Endometrial microvascular endothelial cells (primary cell): Measurements from ENCODE around the gene LAIR1. TPM values are rescaled to one million over a fixed set of nuclear protein-coding genes. Genes with fewer than 3 reads are reported as not detected.

Experiments
- total RNA-seq: library from RNA; depleted of rRNA; stranded (reverse); fragments of >200 nt; gene quantifications from one replicate; pipeline ENCODE4 v1.2.3, GENCODE V29; 2015; ENCODE audit errors: inconsistent ontology term

Gene LAIR1
- total RNA-seq, 1 donor from 2014 or later = not detected

Other genes with a start within 250 kb of the LAIR1 start
- gene TFPT, start 249.3 kb downstream of the LAIR1 start, total RNA-seq = 45.4 TPM
- gene PRPF31, start 249.2 kb downstream of the LAIR1 start, total RNA-seq = 127 TPM
- 20.3 TPM for gene CNOT3, start 227.2 kb downstream of the LAIR1 start, total RNA-seq
- gene LENG1, start 205.2 kb downstream of the LAIR1 start, total RNA-seq = 15.8 TPM
- gene TMC4, start 191.8 kb downstream of the LAIR1 start, total RNA-seq = not detected
- 303 TPM for gene MBOAT7, start 175.4 kb downstream of the LAIR1 start, total RNA-seq
- gene TSEN34, start 173.6 kb downstream of the LAIR1 start, total RNA-seq = 77.5 TPM
- gene RPS9, start 164.1 kb downstream of the LAIR1 start, total RNA-seq = 2,287 TPM
- not detected for gene LILRB3, start 141.9 kb downstream of the LAIR1 start, total RNA-seq
- gene LILRA6, start 122.1 kb downstream of the LAIR1 start, total RNA-seq = not detected
- not detected for gene LILRB5, start 107.7 kb downstream of the LAIR1 start, total RNA-seq
- gene LILRB2, start 83.8 kb downstream of the LAIR1 start, total RNA-seq = not detected
- not detected for gene LILRA5, start 51.8 kb downstream of the LAIR1 start, total RNA-seq
- not detected for gene LILRA4, start 25.8 kb downstream of the LAIR1 start, total RNA-seq
- not detected for gene TTYH1, start 50.5 kb upstream of the LAIR1 start, total RNA-seq
- 32.3 TPM for gene LENG8, start 84.3 kb upstream of the LAIR1 start, total RNA-seq
- gene LENG9, start 98.8 kb upstream of the LAIR1 start, total RNA-seq = 4.4 TPM
- 19.9 TPM for gene CDC42EP5, start 108.4 kb upstream of the LAIR1 start, total RNA-seq
- not detected for gene LAIR2, start 137.9 kb upstream of the LAIR1 start, total RNA-seq
- gene LILRA2, start 208.9 kb upstream of the LAIR1 start, total RNA-seq = not detected
- gene LILRA1, start 228.7 kb upstream of the LAIR1 start, total RNA-seq = not detected